ENCODE results near the gene KRTAP10-12.

DNA sequence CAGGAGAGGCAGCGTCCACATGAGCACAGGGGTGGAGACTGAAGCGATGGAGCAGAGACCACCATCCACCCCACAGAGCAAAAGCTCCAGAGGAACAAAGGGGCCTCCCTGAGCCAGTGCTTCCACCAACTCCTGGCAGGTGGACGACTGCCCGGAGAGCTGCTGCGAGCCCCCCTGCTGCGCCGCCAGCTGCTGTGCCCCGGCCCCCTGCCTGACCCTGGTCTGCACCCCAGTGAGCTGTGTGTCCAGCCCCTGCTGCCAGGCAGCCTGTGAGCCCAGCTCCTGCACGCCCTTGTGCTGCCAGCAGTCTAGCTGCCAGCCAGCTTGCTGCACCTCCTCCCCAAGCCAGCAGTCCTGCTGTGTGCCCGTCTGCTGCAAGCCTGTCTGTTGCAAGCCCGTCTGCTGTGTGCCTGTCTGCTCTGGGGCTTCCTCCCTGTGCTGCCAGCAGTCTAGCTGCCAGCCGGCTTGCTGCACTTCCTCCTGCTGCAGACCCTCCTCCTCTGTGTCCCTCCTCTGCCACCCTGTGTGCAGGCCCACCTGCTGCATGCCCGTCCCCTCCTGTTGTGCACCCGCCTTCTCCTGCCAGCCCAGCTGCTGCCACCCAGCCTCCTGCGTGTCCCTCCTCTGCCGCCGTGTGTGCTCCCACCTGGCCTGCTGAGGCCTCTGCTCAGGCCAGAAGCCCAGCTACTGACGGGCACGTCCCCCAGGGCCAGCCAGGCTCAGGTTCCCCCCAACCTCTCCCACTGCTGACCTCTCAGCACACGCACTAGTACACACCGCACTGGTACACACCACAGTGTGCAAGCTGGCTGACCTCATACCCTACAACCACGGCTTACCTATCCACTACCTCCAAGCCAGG, 5.4 kb downstream of the KRTAP10-12 start:
- TF ChIP-seq, protein P1, sequence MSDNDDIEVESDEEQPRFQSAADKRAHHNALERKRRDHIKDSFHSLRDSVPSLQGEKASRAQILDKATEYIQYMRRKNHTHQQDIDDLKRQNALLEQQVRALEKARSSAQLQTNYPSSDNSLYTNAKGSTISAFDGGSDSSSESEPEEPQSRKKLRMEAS (IDR thresholded peaks at IDR 0.05; ENCODE audit: low read depth, low read length), result no peak
- TF ChIP-seq, protein P2, sequence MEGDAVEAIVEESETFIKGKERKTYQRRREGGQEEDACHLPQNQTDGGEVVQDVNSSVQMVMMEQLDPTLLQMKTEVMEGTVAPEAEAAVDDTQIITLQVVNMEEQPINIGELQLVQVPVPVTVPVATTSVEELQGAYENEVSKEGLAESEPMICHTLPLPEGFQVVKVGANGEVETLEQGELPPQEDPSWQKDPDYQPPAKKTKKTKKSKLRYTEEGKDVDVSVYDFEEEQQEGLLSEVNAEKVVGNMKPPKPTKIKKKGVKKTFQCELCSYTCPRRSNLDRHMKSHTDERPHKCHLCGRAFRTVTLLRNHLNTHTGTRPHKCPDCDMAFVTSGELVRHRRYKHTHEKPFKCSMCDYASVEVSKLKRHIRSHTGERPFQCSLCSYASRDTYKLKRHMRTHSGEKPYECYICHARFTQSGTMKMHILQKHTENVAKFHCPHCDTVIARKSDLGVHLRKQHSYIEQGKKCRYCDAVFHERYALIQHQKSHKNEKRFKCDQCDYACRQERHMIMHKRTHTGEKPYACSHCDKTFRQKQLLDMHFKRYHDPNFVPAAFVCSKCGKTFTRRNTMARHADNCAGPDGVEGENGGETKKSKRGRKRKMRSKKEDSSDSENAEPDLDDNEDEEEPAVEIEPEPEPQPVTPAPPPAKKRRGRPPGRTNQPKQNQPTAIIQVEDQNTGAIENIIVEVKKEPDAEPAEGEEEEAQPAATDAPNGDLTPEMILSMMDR (IDR thresholded peaks at IDR 0.05; ENCODE audit: low read depth, low read length), result no peak
- no peak for TF ChIP-seq POLR2A (IDR thresholded peaks at IDR 0.05; ENCODE audit: extremely low read depth, insufficient read length)

Data from NB4 (cell line).